ENCODE data around the gene BBS7. TPM values are rescaled to one million over a fixed set of nuclear protein-coding genes. Genes with fewer than 3 reads are reported as not detected.

Gene BBS7
- polyA plus RNA-seq, 3 donors = 4.2 to 6.6 (median 5.5) TPM

GRCh38 chr4:121863799-121864198, 6.5 kb downstream of the BBS7 start:
- DNase-seq = no peak
- intact Hi-C loops (cut with micrococcal nuclease) = no loop called here
- H3K4me1 ChIP-seq (ENCODE audit: control insufficient read depth in 1 of 2, insufficient read depth in 2 of 2, low read length in 2 of 2) = no peaks in the 10 kb centered on the region

GRCh38 chr4:121861426-121861825, 8.8 kb downstream of the BBS7 start:
- no CpG with 5 or more reads among the region's 2 CpGs for WGBS (ENCODE audit: insufficient coverage)
- no peaks in the 10 kb centered on the region for H3K27me3 ChIP-seq (ENCODE audit: control insufficient read depth in 2 of 2, insufficient read depth in 2 of 2, low read length in 2 of 2)
- Mint-ChIP-seq H3K9me3 (no peaks in the 10 kb centered on the region), H3K4me1 (no peaks in the 10 kb centered on the region), H3K36me3 (peaks cover 26 to 30% of the 10 kb centered on the region in 2 donors), H3K27me3 (ENCODE audit: low read depth in 3 of 3) (peaks cover 0 to 2% (median 0%) of the 10 kb centered on the region in 3 donors), H3K27ac (no peak overlapping the region), H3K4me3 (no peak overlapping the region)
- peaks cover 18 to 40% of the 10 kb centered on the region in 2 donors for H3K36me3 ChIP-seq (replicated peaks in 1 of 2; ENCODE audit: control insufficient read depth in 1 of 2, insufficient read depth in 2 of 2, low read length in 2 of 2)
- no peaks in the 10 kb centered on the region for H3K9me3 ChIP-seq (replicated peaks in 1 of 2; ENCODE audit: control insufficient read depth in 1 of 2, insufficient read depth in 1 of 2, low read length in 2 of 2)
- no peaks in the 10 kb centered on the region for H4K20me1 ChIP-seq (ENCODE audit: insufficient read depth, low read length)
- no peak for TF ChIP-seq CTCF (IDR thresholded peaks at IDR 0.05)
- no peak overlapping the region for H3K9ac ChIP-seq (ENCODE audit: insufficient read depth, low read length, poor library complexity, severe bottlenecking)
- intact Hi-C loops (cut with micrococcal nuclease) = no loop called here
- no peaks in the 10 kb centered on the region for H3K4me1 ChIP-seq (ENCODE audit: control insufficient read depth in 1 of 2, insufficient read depth in 2 of 2, low read length in 2 of 2)
- H2AFZ ChIP-seq (ENCODE audit: insufficient read depth, low read depth, low read length, poor library complexity, severe bottlenecking) = no peak overlapping the region
- H3K4me2 ChIP-seq (replicated peaks; ENCODE audit: extremely low read depth, low read length, poor library complexity, severe bottlenecking) = no peak overlapping the region
- no peak overlapping the region for H3K4me3 ChIP-seq (replicated peaks in 1 of 3; ENCODE audit: low read depth in 2 of 3, low read length in 3 of 3)
- no peaks in the 10 kb centered on the region for H3K79me2 ChIP-seq (ENCODE audit: insufficient read depth, low read length)
- H3K27ac ChIP-seq (ENCODE audit: low read depth in 1 of 2, low read length in 2 of 2) = no peak overlapping the region
- no peak for DNase-seq

More at GRCh38 chr4:121863799-121864198, 6.5 kb downstream of the BBS7 start:
- peaks cover 17 to 33% of the 10 kb centered on the region in 2 donors for H3K36me3 ChIP-seq (replicated peaks in 1 of 2; ENCODE audit: control insufficient read depth in 1 of 2, insufficient read depth in 2 of 2, low read length in 2 of 2)
- H3K4me1 Mint-ChIP-seq = peaks cover 1% of the 10 kb centered on the region
- H3K79me2 ChIP-seq (ENCODE audit: insufficient read depth, low read length) = no peaks in the 10 kb centered on the region
- no peak overlapping the region for H3K27ac ChIP-seq (ENCODE audit: low read depth in 1 of 2, low read length in 2 of 2)
- no peak overlapping the region for H3K4me3 ChIP-seq (replicated peaks in 1 of 3; ENCODE audit: low read depth in 2 of 3, low read length in 3 of 3)
- H3K36me3 Mint-ChIP-seq = peaks cover 25 to 33% of the 10 kb centered on the region in 2 donors
- H3K4me3 Mint-ChIP-seq = no peak overlapping the region
- H3K4me2 ChIP-seq (replicated peaks; ENCODE audit: extremely low read depth, low read length, poor library complexity, severe bottlenecking) = no peak overlapping the region
- H4K20me1 ChIP-seq (ENCODE audit: insufficient read depth, low read length) = no peaks in the 10 kb centered on the region
- no peaks in the 10 kb centered on the region for H3K9me3 ChIP-seq (replicated peaks in 1 of 2; ENCODE audit: control insufficient read depth in 1 of 2, insufficient read depth in 1 of 2, low read length in 2 of 2)
- TF ChIP-seq CTCF (IDR thresholded peaks at IDR 0.05) = no peak
- H3K27ac Mint-ChIP-seq = no peak overlapping the region
- WGBS (ENCODE audit: insufficient coverage) = 100% methylated on average over 5 of the region's 7 CpGs
- no peaks in the 10 kb centered on the region for H3K27me3 ChIP-seq (ENCODE audit: control insufficient read depth in 2 of 2, insufficient read depth in 2 of 2, low read length in 2 of 2)
- no peak overlapping the region for H3K9ac ChIP-seq (ENCODE audit: insufficient read depth, low read length, poor library complexity, severe bottlenecking)
- H3K27me3 Mint-ChIP-seq (ENCODE audit: low read depth in 3 of 3) = peaks cover 0 to 3% (median 3%) of the 10 kb centered on the region in 3 donors
- H3K9me3 Mint-ChIP-seq = peaks cover 0 to 2% (median 0%) of the 10 kb centered on the region in 7 donors
- no peak overlapping the region for H2AFZ ChIP-seq (ENCODE audit: insufficient read depth, low read depth, low read length, poor library complexity, severe bottlenecking)
